OCI-LY7 (cell line): ENCODE results near the gene MYLK. TPM values are rescaled to one million over a fixed set of nuclear protein-coding genes. Genes with fewer than 3 reads are reported as not detected.

Experiments used
- BruUV-seq: library from RNA; stranded (reverse); fragments of 400-500 nt; replicated peaks from 2 replicates; lab custom pipeline; 2021; lab: Mats Ljungman, UMichigan
- CTCF ChIA-PET: fragments of 300-600 bp; sonication (Branson Sonifier 250); formaldehyde crosslinking; loops from one replicate; lab custom pipeline; 2022; ENCODE audit warnings: antibody characterized with exemption; ENCODE audit not compliant: unreplicated experiment; lab: Charles Lee
- POLR2A ChIA-PET: fragments of 300-600 bp; sonication (Branson Sonifier 250); formaldehyde crosslinking; loops from one replicate; lab custom pipeline; 2022; ENCODE audit warnings: antibody characterized with exemption; lab: Charles Lee
- DNase-seq: peaks from one replicate; pipeline ENCODE4 v3.0.0-alpha.2; 2015; ENCODE audit warnings: low spot score
- H2AFZ ChIP-seq: fragments of 200-600 bp; sonication (generic), shearing (Covaris generic); 2 replicates; pipeline ENCODE4 v1.6.1; 2014; ENCODE audit warnings: mild to moderate bottlenecking, antibody characterized with exemption, low read length, moderate library complexity
- H3K27ac ChIP-seq: fragments of 200-600 bp; sonication (generic); 2 replicates; pipeline ENCODE4 v1.5.1; 2014; ENCODE audit warnings: mixed run types, low read depth, mild to moderate bottlenecking, moderate library complexity, low read length, inconsistent platforms; ENCODE audit not compliant: poor library complexity, severe bottlenecking
- H3K36me3 ChIP-seq: fragments of 200-600 bp; sonication (generic); 2 replicates; pipeline ENCODE4 v1.6.1; 2014; ENCODE audit warnings: mild to moderate bottlenecking, antibody characterized with exemption, low read length, moderate library complexity, mixed read lengths; ENCODE audit not compliant: insufficient read depth
- H3K4me1 ChIP-seq: fragments of 200-600 bp; sonication (generic); 2 replicates; pipeline ENCODE4 v1.5.1; 2014; ENCODE audit warnings: mild to moderate bottlenecking, low read length; ENCODE audit not compliant: insufficient read depth, poor library complexity, severe bottlenecking
- H3K4me2 ChIP-seq: fragments of 200-600 bp; sonication (generic); 2 replicates; pipeline ENCODE4 v1.6.1; 2014; ENCODE audit warnings: mild to moderate bottlenecking, low read length
- H3K4me3 ChIP-seq: fragments of 200-600 bp; sonication (generic); 2 replicates; pipeline ENCODE4 v1.5.1; 2014; ENCODE audit warnings: mild to moderate bottlenecking, low read depth, low read length; ENCODE audit not compliant: poor library complexity, severe bottlenecking
- H3K79me2 ChIP-seq: fragments of 200-600 bp; sonication (generic); 2 replicates; pipeline ENCODE4 v1.6.1; 2016; ENCODE audit warnings: low read depth, mild to moderate bottlenecking, low read length, moderate library complexity, mixed read lengths; ENCODE audit not compliant: insufficient read depth
- H3K9me2 ChIP-seq: fragments of 200-600 bp; sonication (generic); 2 replicates; pipeline ENCODE4 v1.6.1; 2016; ENCODE audit warnings: mild to moderate bottlenecking, low read length, mixed read lengths; ENCODE audit not compliant: insufficient read depth
- H3K9me3 ChIP-seq: fragments of 200-600 bp; sonication (generic); 2 replicates; pipeline ENCODE4 v1.6.1; 2014; ENCODE audit warnings: mild to moderate bottlenecking, mixed run types, low read length, mixed read lengths
- H4K20me1 ChIP-seq: fragments of 200-600 bp; sonication (generic); 2 replicates; pipeline ENCODE4 v1.6.1; 2014; ENCODE audit warnings: mild to moderate bottlenecking, antibody characterized with exemption, low read length, moderate library complexity, mixed read lengths; ENCODE audit not compliant: insufficient read depth
- CTCF ChIP-seq: fragments of 200-600 bp; sonication (generic); conservative IDR thresholded peaks from 2 replicates; pipeline ENCODE4 v1.5.1; 2014; ENCODE audit warnings: mild to moderate bottlenecking, antibody characterized with exemption, low read length, moderate library complexity, mixed read lengths
- EZH2phosphoT487 ChIP-seq: fragments of 200-600 bp; sonication (generic); IDR thresholded peaks from 2 replicates; pipeline ENCODE4 v1.6.1; 2018; ENCODE audit warnings: low read depth, borderline replicate concordance, mild to moderate bottlenecking, mixed run types, antibody characterized with exemption, low read length, moderate library complexity, mixed read lengths
- intact Hi-C: fragments of 100-400 bp; cut with micrococcal nuclease; formaldehyde crosslinking; loops from one replicate; pipeline ENCODE4 v1.10.0; 2022; ENCODE audit not compliant: unreplicated experiment
- total RNA-seq, 2 experiments: library from RNA; depleted of rRNA in 1 of 2; stranded (reverse); fragments of >200 nt in 1 of 2; shearing (Covaris generic) in 1 of 2; gene quantifications; 2 replicates each; pipeline ENCODE4 v1.2.3, GENCODE V29; 2014 to 2022

Gene MYLK
- total RNA-seq, 2 experiments from 2014 or later = not detected

- Histone ChIP-seq H3K79me2 (no peaks in the 10 kb centered on the region), H2AFZ (no peak overlapping the region), H3K36me3 (no peaks in the 10 kb centered on the region), H3K4me1 (no peaks in the 10 kb centered on the region), H3K4me2 (no peak overlapping the region), H3K4me3 (no peak overlapping the region), H4K20me1 (no peaks in the 10 kb centered on the region), H3K9me2 (no peaks in the 10 kb centered on the region), H3K9me3 (no peaks in the 10 kb centered on the region), H3K27ac (no peak overlapping the region)
- no peak for DNase-seq
- intact Hi-C loops = no loop called here
- POLR2A ChIA-PET = no interaction called here
- BruUV-seq = no TSS peak
- CTCF ChIA-PET = no interaction called here
- TF ChIP-seq CTCF (no peak), EZH2phosphoT487 (no peak)
Observed at GRCh38 chr3:123670743-123671142, 213.4 kb downstream of the MYLK start.

DNA sequence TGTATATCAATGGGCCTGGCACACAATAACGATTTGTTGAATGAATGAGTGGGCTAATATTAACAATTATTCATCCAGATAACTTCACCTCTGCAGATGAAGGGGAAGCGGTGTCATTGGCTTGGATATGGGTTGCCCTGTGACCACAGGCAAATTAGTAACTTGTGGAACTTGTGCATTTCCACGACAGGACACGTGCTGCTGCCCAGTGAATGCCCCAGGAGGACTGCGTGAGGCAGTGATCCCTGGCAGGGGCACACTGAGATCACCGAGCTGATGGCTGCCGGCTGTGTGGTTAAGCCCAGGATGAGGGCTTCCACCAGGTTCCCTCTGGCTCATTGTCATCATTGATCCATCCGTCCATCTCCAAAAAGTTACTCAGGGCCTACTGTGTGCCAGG, 215.2 kb downstream of the MYLK start:
- Histone ChIP-seq H3K79me2 (no peaks in the 10 kb centered on the region), H3K9me3 (no peaks in the 10 kb centered on the region), H3K4me1 (no peaks in the 10 kb centered on the region), H3K27ac (no peak overlapping the region), H4K20me1 (no peaks in the 10 kb centered on the region), H3K4me3 (no peak overlapping the region), H2AFZ (no peak overlapping the region), H3K36me3 (no peaks in the 10 kb centered on the region), H3K9me2 (no peaks in the 10 kb centered on the region), H3K4me2 (no peak overlapping the region)
- POLR2A ChIA-PET = interaction anchor here (0.7 kb wide), 1 partner anchor 718 kb away, joined by 4 read pairs; no protein-coding TSS in a partner anchor
- no peak for TF ChIP-seq EZH2phosphoT487
- no peak for DNase-seq
- intact Hi-C loops = no loop called here
- BruUV-seq = no TSS peak
- CTCF ChIA-PET = no interaction called here

- POLR2A ChIA-PET = no interaction called here
- TF ChIP-seq EZH2phosphoT487 (no peak), CTCF (no peak)
Observed at GRCh38 chr3:123667784-123668183, 216.3 kb downstream of the MYLK start.

More at GRCh38 chr3:123667784-123668183, 216.3 kb downstream of the MYLK start:
- H3K9me2 ChIP-seq = no peaks in the 10 kb centered on the region
- no peaks in the 10 kb centered on the region for H3K9me3 ChIP-seq
- no peak for DNase-seq
- no peak overlapping the region for H3K4me3 ChIP-seq
- H3K36me3 ChIP-seq = no peaks in the 10 kb centered on the region
- CTCF ChIA-PET = no interaction called here
- no peaks in the 10 kb centered on the region for H3K79me2 ChIP-seq
- no peak overlapping the region for H2AFZ ChIP-seq
- H3K4me2 ChIP-seq = no peak overlapping the region
- no peaks in the 10 kb centered on the region for H4K20me1 ChIP-seq
- no peaks in the 10 kb centered on the region for H3K4me1 ChIP-seq
- BruUV-seq = no TSS peak
- intact Hi-C loops = no loop called here
- no peak overlapping the region for H3K27ac ChIP-seq
